B cell (primary cell): ENCODE results near the gene ABLIM1.

Experiments used
- EZH2 ChIP-seq: IDR thresholded peaks from 2 replicates; pipeline ENCODE4 v1.6.1; 2012; ENCODE audit warnings: borderline replicate concordance, low read depth, mild to moderate bottlenecking, moderate library complexity, low read length; ENCODE audit not compliant: insufficient read depth, poor library complexity, severe bottlenecking
- TF ChIP-seq, protein P1 (sequence below): fragments of 200-600 bp; IDR thresholded peaks from one replicate; pipeline ENCODE4 v1.8.0; 2022; ENCODE audit warnings: antibody characterized with exemption, mild to moderate bottlenecking

GRCh38 chr10:114504769-114505579, 153.1 kb downstream of the ABLIM1 start:
- TF ChIP-seq, protein P1, sequence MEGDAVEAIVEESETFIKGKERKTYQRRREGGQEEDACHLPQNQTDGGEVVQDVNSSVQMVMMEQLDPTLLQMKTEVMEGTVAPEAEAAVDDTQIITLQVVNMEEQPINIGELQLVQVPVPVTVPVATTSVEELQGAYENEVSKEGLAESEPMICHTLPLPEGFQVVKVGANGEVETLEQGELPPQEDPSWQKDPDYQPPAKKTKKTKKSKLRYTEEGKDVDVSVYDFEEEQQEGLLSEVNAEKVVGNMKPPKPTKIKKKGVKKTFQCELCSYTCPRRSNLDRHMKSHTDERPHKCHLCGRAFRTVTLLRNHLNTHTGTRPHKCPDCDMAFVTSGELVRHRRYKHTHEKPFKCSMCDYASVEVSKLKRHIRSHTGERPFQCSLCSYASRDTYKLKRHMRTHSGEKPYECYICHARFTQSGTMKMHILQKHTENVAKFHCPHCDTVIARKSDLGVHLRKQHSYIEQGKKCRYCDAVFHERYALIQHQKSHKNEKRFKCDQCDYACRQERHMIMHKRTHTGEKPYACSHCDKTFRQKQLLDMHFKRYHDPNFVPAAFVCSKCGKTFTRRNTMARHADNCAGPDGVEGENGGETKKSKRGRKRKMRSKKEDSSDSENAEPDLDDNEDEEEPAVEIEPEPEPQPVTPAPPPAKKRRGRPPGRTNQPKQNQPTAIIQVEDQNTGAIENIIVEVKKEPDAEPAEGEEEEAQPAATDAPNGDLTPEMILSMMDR: no peak
- TF ChIP-seq EZH2: no peak
